Memory B cell (primary cell): ENCODE measurements around the gene THTPA.
"Not testable (repeated sequence)": the region's sequence is repeated elsewhere in the genome, so short reads cannot be mapped to it uniquely, and the experiment has no call there.

ENCODE experiments used
- ATAC-seq: fragments of 150-1000 bp; cut with Tn5 transposase; 2 replicates; pipeline ENCODE4 v1.10.0; 2021; ENCODE audit warnings: low read depth, mild to moderate bottlenecking, moderate library complexity
- DNase-seq, 2 donors: peaks; one replicate each; pipeline ENCODE4 v3.0.0; 2022; ENCODE audit warnings: low spot score in 2 of 2
- H3K27ac Mint-ChIP-seq: one replicate; pipeline ENCODE4 v1.8.0; 2022; ENCODE audit warnings: mild to moderate bottlenecking, moderate library complexity, mixed read lengths
- H3K27me3 Mint-ChIP-seq: one replicate; pipeline ENCODE4 v1.8.0; 2022; ENCODE audit warnings: mixed read lengths
- H3K36me3 Mint-ChIP-seq: one replicate; pipeline ENCODE4 v1.8.0; 2022; ENCODE audit warnings: mild to moderate bottlenecking, mixed read lengths
- H3K4me1 Mint-ChIP-seq: one replicate; pipeline ENCODE4 v1.8.0; 2022; ENCODE audit warnings: mixed read lengths
- H3K4me3 Mint-ChIP-seq: one replicate; pipeline ENCODE4 v1.8.0; 2022; ENCODE audit warnings: mild to moderate bottlenecking, moderate library complexity, mixed read lengths
- H3K9me3 Mint-ChIP-seq: one replicate; pipeline ENCODE4 v1.8.0; 2022; ENCODE audit warnings: mixed read lengths

THTPA gene

GRCh38 chr14:23525611-23526010 lies 30.5 kb upstream of the THTPA start:
- H3K36me3 Mint-ChIP-seq, result peaks cover 3% of the 10 kb centered on the region
- DNase-seq, result no peak
- no peaks in the 10 kb centered on the region for H3K9me3 Mint-ChIP-seq
- no peak overlapping the region for H3K27ac Mint-ChIP-seq
- H3K4me1 Mint-ChIP-seq, result peaks cover 2% of the 10 kb centered on the region
- no peaks in the 10 kb centered on the region for H3K27me3 Mint-ChIP-seq
- no peak for ATAC-seq
- H3K4me3 Mint-ChIP-seq, result no peak overlapping the region

GRCh38 chr14:23528555-23528954 lies 27.5 kb upstream of the THTPA start:
- Mint-ChIP-seq H3K27ac (no peak overlapping the region), H3K4me3 (no peak overlapping the region), H3K9me3 (no peaks in the 10 kb centered on the region), H3K27me3 (no peaks in the 10 kb centered on the region), H3K4me1 (peaks cover 2% of the 10 kb centered on the region), H3K36me3 (no peaks in the 10 kb centered on the region)
- ATAC-seq, result no peak
- no peak for DNase-seq

GRCh38 chr14:23529016-23529415 lies 27.1 kb upstream of the THTPA start:
- no peak overlapping the region for H3K4me3 Mint-ChIP-seq
- H3K27me3 Mint-ChIP-seq, result no peaks in the 10 kb centered on the region
- no peak for ATAC-seq
- DNase-seq, result no peak
- peaks cover 2% of the 10 kb centered on the region for H3K4me1 Mint-ChIP-seq
- H3K9me3 Mint-ChIP-seq, result no peaks in the 10 kb centered on the region
- no peaks in the 10 kb centered on the region for H3K36me3 Mint-ChIP-seq
- H3K27ac Mint-ChIP-seq, result no peak overlapping the region

- H3K27ac Mint-ChIP-seq, result no peak overlapping the region
- no peaks in the 10 kb centered on the region for H3K9me3 Mint-ChIP-seq
Observed at GRCh38 chr14:23530375-23531055, 25.6 kb upstream of the THTPA start.

GRCh38 chr14:23531391-23531790 lies 24.7 kb upstream of the THTPA start:
- DNase-seq, result no peak
- H3K4me1 Mint-ChIP-seq, result peaks cover 2% of the 10 kb centered on the region
- H3K36me3 Mint-ChIP-seq, result peaks cover 2% of the 10 kb centered on the region
- no peak for ATAC-seq
- H3K9me3 Mint-ChIP-seq, result no peaks in the 10 kb centered on the region
- no peak overlapping the region for H3K4me3 Mint-ChIP-seq
- no peaks in the 10 kb centered on the region for H3K27me3 Mint-ChIP-seq
- no peak overlapping the region for H3K27ac Mint-ChIP-seq

More at GRCh38 chr14:23530375-23531055, 25.6 kb upstream of the THTPA start:
- H3K36me3 Mint-ChIP-seq, result no peaks in the 10 kb centered on the region
- DNase-seq (no peak), ATAC-seq (no peak)
- H3K27me3 Mint-ChIP-seq, result no peaks in the 10 kb centered on the region
- H3K4me1 Mint-ChIP-seq, result peaks cover 2% of the 10 kb centered on the region
- no peak overlapping the region for H3K4me3 Mint-ChIP-seq

GRCh38 chr14:23532658-23533057 lies 23.4 kb upstream of the THTPA start:
- DNase-seq (no peak), ATAC-seq (no peak)
- Mint-ChIP-seq H3K9me3 (no peaks in the 10 kb centered on the region), H3K4me1 (no peaks in the 10 kb centered on the region), H3K27ac (no peak overlapping the region), H3K36me3 (peaks cover 2% of the 10 kb centered on the region), H3K4me3 (no peak overlapping the region), H3K27me3 (no peaks in the 10 kb centered on the region)

GRCh38 chr14:23533652-23534435 lies 22.2 kb upstream of the THTPA start:
- no peak overlapping the region for H3K27ac Mint-ChIP-seq
- no peaks in the 10 kb centered on the region for H3K4me1 Mint-ChIP-seq
- DNase-seq (no peak), ATAC-seq (no peak)
- peaks cover 2% of the 10 kb centered on the region for H3K36me3 Mint-ChIP-seq
- H3K9me3 Mint-ChIP-seq, result no peaks in the 10 kb centered on the region
- no peaks in the 10 kb centered on the region for H3K27me3 Mint-ChIP-seq
- no peak overlapping the region for H3K4me3 Mint-ChIP-seq

- H3K4me3 Mint-ChIP-seq, result no peak overlapping the region
Observed at GRCh38 chr14:23535943-23536342, 20.1 kb upstream of the THTPA start.

GRCh38 chr14:23536494-23536893 lies 19.6 kb upstream of the THTPA start:
- ATAC-seq (no peak), DNase-seq (no peak)
- H3K4me3 Mint-ChIP-seq, result no peak overlapping the region
- no peak overlapping the region for H3K27ac Mint-ChIP-seq
- no peaks in the 10 kb centered on the region for H3K4me1 Mint-ChIP-seq
- peaks cover 2% of the 10 kb centered on the region for H3K36me3 Mint-ChIP-seq
- H3K9me3 Mint-ChIP-seq, result no peaks in the 10 kb centered on the region
- H3K27me3 Mint-ChIP-seq, result no peaks in the 10 kb centered on the region

More at GRCh38 chr14:23535943-23536342, 20.1 kb upstream of the THTPA start:
- Mint-ChIP-seq H3K36me3 (peaks cover 2% of the 10 kb centered on the region), H3K27me3 (no peaks in the 10 kb centered on the region), H3K9me3 (no peaks in the 10 kb centered on the region), H3K4me1 (no peaks in the 10 kb centered on the region), H3K27ac (no peak overlapping the region)
- ATAC-seq (no peak), DNase-seq (no peak)

- not testable (repeated sequence) for H3K27me3 Mint-ChIP-seq, H3K36me3 Mint-ChIP-seq, H3K9me3 Mint-ChIP-seq, H3K4me3 Mint-ChIP-seq, H3K4me1 Mint-ChIP-seq, DNase-seq, H3K27ac Mint-ChIP-seq, ATAC-seq
Observed at GRCh38 chr14:23536906-23537305, 19.2 kb upstream of the THTPA start.

- no peak for ATAC-seq
- Mint-ChIP-seq H3K4me3 (no peak overlapping the region), H3K27ac (no peak overlapping the region), H3K4me1 (peaks cover 3% of the 10 kb centered on the region), H3K9me3 (no peaks in the 10 kb centered on the region), H3K27me3 (no peaks in the 10 kb centered on the region), H3K36me3 (peaks cover 2% of the 10 kb centered on the region)
- DNase-seq, result no peak
Observed at GRCh38 chr14:23537351-23538049, 18.6 kb upstream of the THTPA start.

- ATAC-seq, result no peak
- peaks cover 3% of the 10 kb centered on the region for H3K4me1 Mint-ChIP-seq
- DNase-seq, result no peak
- H3K36me3 Mint-ChIP-seq, result peaks cover 2% of the 10 kb centered on the region
- no peaks in the 10 kb centered on the region for H3K27me3 Mint-ChIP-seq
- no peak overlapping the region for H3K27ac Mint-ChIP-seq
- no peaks in the 10 kb centered on the region for H3K9me3 Mint-ChIP-seq
- no peak overlapping the region for H3K4me3 Mint-ChIP-seq
Observed at GRCh38 chr14:23538050-23538718, 17.9 kb upstream of the THTPA start.

GRCh38 chr14:23538785-23539184 lies 17.3 kb upstream of the THTPA start:
- Mint-ChIP-seq H3K27me3 (no peaks in the 10 kb centered on the region), H3K4me1 (peaks cover 3% of the 10 kb centered on the region), H3K4me3 (no peak overlapping the region), H3K27ac (no peak overlapping the region), H3K36me3 (peaks cover 2% of the 10 kb centered on the region), H3K9me3 (no peaks in the 10 kb centered on the region)
- no peak for ATAC-seq
- DNase-seq, result no peak
